Epithelial cell of esophagus (primary cell): Measurements from ENCODE around the gene NOTCH2.

Experiments used
- DNase-seq: peaks from one replicate; pipeline ENCODE4 v3.0.0; 2010; ENCODE audit warnings: low read depth
- H3K4me3 ChIP-seq: 2 replicates; pipeline ENCODE4 v1.5.1; 2011; ENCODE audit warnings: mild to moderate bottlenecking, low read length, control low read depth
- TF ChIP-seq, protein P1 (sequence below): IDR thresholded peaks from 2 replicates; pipeline ENCODE4 v1.5.1; 2011; ENCODE audit warnings: low read depth, mild to moderate bottlenecking, low read length, control low read depth, inconsistent platforms; ENCODE audit not compliant: insufficient read depth; ENCODE audit errors: missing control alignments

NOTCH2 gene

GRCh38 chr1:119935373-119935772 lies 134.1 kb downstream of the NOTCH2 start:
- H3K4me3 ChIP-seq, result no peak overlapping the region
- TF ChIP-seq, protein P1, sequence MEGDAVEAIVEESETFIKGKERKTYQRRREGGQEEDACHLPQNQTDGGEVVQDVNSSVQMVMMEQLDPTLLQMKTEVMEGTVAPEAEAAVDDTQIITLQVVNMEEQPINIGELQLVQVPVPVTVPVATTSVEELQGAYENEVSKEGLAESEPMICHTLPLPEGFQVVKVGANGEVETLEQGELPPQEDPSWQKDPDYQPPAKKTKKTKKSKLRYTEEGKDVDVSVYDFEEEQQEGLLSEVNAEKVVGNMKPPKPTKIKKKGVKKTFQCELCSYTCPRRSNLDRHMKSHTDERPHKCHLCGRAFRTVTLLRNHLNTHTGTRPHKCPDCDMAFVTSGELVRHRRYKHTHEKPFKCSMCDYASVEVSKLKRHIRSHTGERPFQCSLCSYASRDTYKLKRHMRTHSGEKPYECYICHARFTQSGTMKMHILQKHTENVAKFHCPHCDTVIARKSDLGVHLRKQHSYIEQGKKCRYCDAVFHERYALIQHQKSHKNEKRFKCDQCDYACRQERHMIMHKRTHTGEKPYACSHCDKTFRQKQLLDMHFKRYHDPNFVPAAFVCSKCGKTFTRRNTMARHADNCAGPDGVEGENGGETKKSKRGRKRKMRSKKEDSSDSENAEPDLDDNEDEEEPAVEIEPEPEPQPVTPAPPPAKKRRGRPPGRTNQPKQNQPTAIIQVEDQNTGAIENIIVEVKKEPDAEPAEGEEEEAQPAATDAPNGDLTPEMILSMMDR, result no peak
- no peak for DNase-seq

DNA sequence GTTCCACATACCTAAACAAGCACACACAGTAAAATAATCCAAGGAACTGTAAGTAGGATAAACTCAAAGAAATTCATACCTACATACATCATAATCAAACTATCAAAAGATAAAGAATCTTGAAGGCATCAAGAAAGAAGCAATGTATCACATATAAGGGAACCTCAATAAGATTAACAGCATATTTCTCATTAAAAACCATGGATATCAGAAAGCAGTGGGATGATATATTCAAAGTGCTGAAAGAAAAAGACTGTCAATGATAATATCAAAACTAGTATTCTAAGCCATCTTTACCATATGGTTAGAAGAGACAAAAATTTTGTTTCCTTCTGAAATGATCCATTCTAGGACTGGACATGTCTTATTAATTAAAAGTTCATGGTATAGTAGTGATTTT lies 136.1 kb downstream of the NOTCH2 start:
- DNase-seq, result no peak
- no peak overlapping the region for H3K4me3 ChIP-seq
- TF ChIP-seq, protein P1, result no peak

DNA sequence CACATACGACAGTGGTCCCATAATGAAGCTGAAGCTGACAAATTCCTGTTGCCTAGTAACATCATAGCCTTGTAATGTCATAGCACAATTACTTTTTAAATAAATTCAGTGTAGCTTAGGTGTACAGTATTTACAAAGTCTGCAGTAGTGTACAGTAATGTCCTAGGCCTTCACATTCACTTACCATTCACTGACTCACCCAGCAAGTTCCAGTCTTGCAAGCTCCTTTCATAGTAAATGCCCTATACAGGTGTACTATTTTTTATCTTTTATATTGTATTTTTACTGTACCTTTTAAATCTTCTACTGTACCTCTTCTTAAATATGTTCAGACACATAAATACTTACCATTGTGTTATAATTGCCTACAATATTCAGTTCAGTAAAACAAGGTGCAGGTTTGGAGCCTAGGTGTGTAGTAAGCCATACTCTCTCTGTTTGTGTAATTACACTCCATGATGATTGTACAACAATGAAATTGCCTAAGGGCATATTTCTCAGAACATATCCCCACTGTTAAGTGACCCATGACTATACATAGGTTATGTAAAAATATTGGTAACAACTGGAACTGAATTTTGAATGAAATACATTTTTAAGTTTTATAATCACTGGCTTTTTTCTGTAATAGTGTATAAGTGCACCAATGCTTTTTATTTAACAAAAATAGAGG lies 139.7 kb downstream of the NOTCH2 start:
- DNase-seq, result peak; percentile 67
- H3K4me3 ChIP-seq, result no peak overlapping the region
- TF ChIP-seq, protein P1, result no peak

GRCh38 chr1:119926553-119926952 lies 142.9 kb downstream of the NOTCH2 start:
- TF ChIP-seq, protein P1, result no peak
- no peak for DNase-seq
- H3K4me3 ChIP-seq, result no peak overlapping the region

GRCh38 chr1:119924948-119925898 lies 144.2 kb downstream of the NOTCH2 start:
- H3K4me3 ChIP-seq, result no peak overlapping the region
- TF ChIP-seq, protein P1, result no peak
- no peak for DNase-seq

DNA sequence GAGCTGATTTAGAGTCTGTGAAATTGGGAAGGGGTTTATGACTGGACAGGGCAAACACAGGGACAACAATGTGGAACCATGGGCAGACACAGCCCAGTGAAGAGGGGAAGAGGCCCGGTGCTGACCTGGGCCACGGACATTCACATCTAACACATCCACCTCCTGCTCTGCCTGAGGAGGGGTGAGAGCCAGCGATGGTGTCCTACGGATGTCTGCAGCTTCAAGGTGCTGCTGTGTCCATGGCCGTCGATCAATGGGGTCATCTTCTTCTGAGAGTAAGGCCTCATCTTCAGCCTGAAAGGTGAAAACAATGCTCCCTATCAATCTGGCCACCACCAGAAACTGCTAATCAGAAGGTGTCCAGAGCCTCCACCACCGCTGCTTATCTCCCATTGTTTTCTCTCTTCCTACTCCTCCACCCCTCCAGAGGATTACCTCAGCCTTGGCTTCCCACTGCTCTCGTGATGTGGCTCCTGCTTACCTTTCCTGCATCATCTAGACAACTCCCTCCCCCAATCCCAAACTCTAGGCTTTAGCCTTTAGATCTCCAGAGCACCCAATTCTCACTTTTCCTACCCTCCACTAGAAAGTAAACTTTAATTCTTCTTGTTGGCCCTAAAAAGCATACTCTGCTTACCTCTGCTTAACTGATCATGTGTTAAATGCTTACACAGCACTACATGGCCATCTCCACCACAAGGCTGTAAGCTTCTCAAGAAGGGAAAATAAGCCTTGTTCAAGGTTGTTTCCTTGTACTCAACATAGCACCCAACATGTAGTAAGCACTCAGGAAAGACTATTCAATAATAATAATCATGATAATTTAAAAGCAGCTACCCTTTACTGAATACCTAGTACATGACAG lies 149.1 kb downstream of the NOTCH2 start:
- H3K4me3 ChIP-seq, result no peak overlapping the region

More for the DNA sequence above, 149.1 kb downstream of the NOTCH2 start:
- DNase-seq, result no peak
- TF ChIP-seq, protein P1, result no peak
